HFFc6 (cell line): ENCODE measurements around the gene LCORL. TPM values are rescaled to one million over a fixed set of nuclear protein-coding genes. Genes with fewer than 3 reads are reported as not detected.

ENCODE experiments used
- DNase-seq: peaks from one replicate; pipeline ENCODE4 v3.0.0-alpha.2; 2018
- H3K27ac Mint-ChIP-seq: 2 replicates; pipeline ENCODE4 v1.8.0; 2020; ENCODE audit warnings: mild to moderate bottlenecking, mixed read lengths
- H3K27me3 Mint-ChIP-seq: 2 replicates; pipeline ENCODE4 v1.8.0; 2021; ENCODE audit warnings: mild to moderate bottlenecking, moderate library complexity, mixed read lengths; ENCODE audit not compliant: insufficient read depth
- H3K36me3 Mint-ChIP-seq: 2 replicates; pipeline ENCODE4 v1.8.0; 2021; ENCODE audit warnings: low read depth, mixed read lengths
- H3K4me1 Mint-ChIP-seq: 2 replicates; pipeline ENCODE4 v1.8.0; 2020; ENCODE audit warnings: low read depth, mixed read lengths
- H3K4me3 Mint-ChIP-seq: 2 replicates; pipeline ENCODE4 v1.8.0; 2020; ENCODE audit warnings: mild to moderate bottlenecking, moderate library complexity, mixed read lengths
- H3K9me3 Mint-ChIP-seq: 2 replicates; pipeline ENCODE4 v1.8.0; 2020; ENCODE audit warnings: mild to moderate bottlenecking, mixed read lengths
- total RNA-seq, 6 experiments: library from RNA; stranded (reverse); fragmentation: NEBNext Ultra II Directional; extraction: Animal tissue kit (Norgen Biotek cat#: 25700); gene quantifications; 2 replicates in 1 of 6; 3 replicates in 5 of 6; pipeline ENCODE4 v1.2.3, GENCODE V29; 2021
- TF ChIP-seq, protein P1 (sequence below): fragments of 200-600 bp; sonication (generic); IDR thresholded peaks from 2 replicates; pipeline ENCODE4 v1.5.0; 2021; ENCODE audit warnings: antibody characterized with exemption, mild to moderate bottlenecking

Gene LCORL
- total RNA-seq, 6 experiments from 2014 or later, result 7.2 to 11.5 (median 10.2) TPM

- Mint-ChIP-seq H3K27me3 (no peaks in the 10 kb centered on the region; the same call in 1 of the 2 replicates), H3K9me3 (no peaks in the 10 kb centered on the region), H3K36me3 (peaks cover 8% of the 10 kb centered on the region; the same call in 1 of the 2 replicates), H3K4me1 (peaks cover under 1% of the 10 kb centered on the region; the same call in 1 of the 2 replicates), H3K4me3 (no peak overlapping the region), H3K27ac (no peak overlapping the region)
- no peak for DNase-seq
- TF ChIP-seq, protein P1, sequence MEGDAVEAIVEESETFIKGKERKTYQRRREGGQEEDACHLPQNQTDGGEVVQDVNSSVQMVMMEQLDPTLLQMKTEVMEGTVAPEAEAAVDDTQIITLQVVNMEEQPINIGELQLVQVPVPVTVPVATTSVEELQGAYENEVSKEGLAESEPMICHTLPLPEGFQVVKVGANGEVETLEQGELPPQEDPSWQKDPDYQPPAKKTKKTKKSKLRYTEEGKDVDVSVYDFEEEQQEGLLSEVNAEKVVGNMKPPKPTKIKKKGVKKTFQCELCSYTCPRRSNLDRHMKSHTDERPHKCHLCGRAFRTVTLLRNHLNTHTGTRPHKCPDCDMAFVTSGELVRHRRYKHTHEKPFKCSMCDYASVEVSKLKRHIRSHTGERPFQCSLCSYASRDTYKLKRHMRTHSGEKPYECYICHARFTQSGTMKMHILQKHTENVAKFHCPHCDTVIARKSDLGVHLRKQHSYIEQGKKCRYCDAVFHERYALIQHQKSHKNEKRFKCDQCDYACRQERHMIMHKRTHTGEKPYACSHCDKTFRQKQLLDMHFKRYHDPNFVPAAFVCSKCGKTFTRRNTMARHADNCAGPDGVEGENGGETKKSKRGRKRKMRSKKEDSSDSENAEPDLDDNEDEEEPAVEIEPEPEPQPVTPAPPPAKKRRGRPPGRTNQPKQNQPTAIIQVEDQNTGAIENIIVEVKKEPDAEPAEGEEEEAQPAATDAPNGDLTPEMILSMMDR, result no peak
Measured at GRCh38 chr4:17794730-17795129, 226.8 kb downstream of the LCORL start.

Other genes starting within 250 kb of the LCORL start
- gene FAM184B, start 240.1 kb downstream of the LCORL start, total RNA-seq, result under 1 TPM in 2 of 6 experiments, not detected in 4; 0.02 to 0.05 TPM
- gene DCAF16, start 211.0 kb downstream of the LCORL start, total RNA-seq, result 10 to 100 TPM; 18.0 to 24.0 (median 20.1) TPM
- gene NCAPG, start 210.8 kb downstream of the LCORL start, total RNA-seq, result 10 to 100 TPM; 16.2 to 39.2 (median 32.7) TPM